GM23338 (cell line): ENCODE measurements around the gene KREMEN2. TPM values are rescaled to one million over a fixed set of nuclear protein-coding genes. Genes with fewer than 3 reads are reported as not detected.

Experiments
- ATAC-seq: fragments of 200-7000 bp; cut with Tn5 transposase; 3 replicates; pipeline ENCODE4 v1.9.1; 2020
- DNase-seq: peaks from one replicate; pipeline ENCODE4 v3.0.0-alpha.2; 2015; ENCODE audit warnings: low spot score
- H2AFZ ChIP-seq: fragments of 200-600 bp; sonication (generic); 2 replicates; pipeline ENCODE4 v1.8.0; 2016; ENCODE audit warnings: antibody characterized with exemption, mild to moderate bottlenecking, moderate library complexity
- H3F3A ChIP-seq: fragments of 200-600 bp; sonication (generic); replicated peaks from 2 replicates; pipeline ENCODE4 v1.8.0; 2017; ENCODE audit warnings: antibody characterized with exemption, mixed run types, low read depth
- H3K27ac ChIP-seq: fragments of 200-600 bp; sonication (generic); 2 replicates; pipeline ENCODE4 v1.6.1; 2016; ENCODE audit warnings: low read depth
- H3K27me3 ChIP-seq: fragments of 200-600 bp; sonication (generic); 2 replicates; pipeline ENCODE4 v1.8.0; 2016; ENCODE audit warnings: mild to moderate bottlenecking, mixed run types, moderate library complexity; ENCODE audit not compliant: insufficient read depth
- H3K36me3 ChIP-seq: fragments of 200-600 bp; sonication (generic); 2 replicates; pipeline ENCODE4 v1.8.0; 2016; ENCODE audit warnings: mild to moderate bottlenecking; ENCODE audit not compliant: insufficient read depth
- H3K4me1 ChIP-seq: fragments of 200-600 bp; sonication (generic); 2 replicates; pipeline ENCODE4 v1.8.0; 2016; ENCODE audit warnings: mild to moderate bottlenecking, moderate library complexity; ENCODE audit not compliant: insufficient read depth
- H3K4me2 ChIP-seq: fragments of 200-600 bp; sonication (generic); 2 replicates; pipeline ENCODE4 v1.7.1; 2017; ENCODE audit warnings: mixed run types
- H3K4me3 ChIP-seq: fragments of 200-600 bp; sonication (generic); 2 replicates; pipeline ENCODE4 v1.6.1; 2016; ENCODE audit warnings: mixed run types
- H3K79me2 ChIP-seq: fragments of 200-600 bp; sonication (generic); replicated peaks from 2 replicates; pipeline ENCODE4 v1.8.0; 2017; ENCODE audit warnings: mild to moderate bottlenecking; ENCODE audit not compliant: insufficient read depth
- H3K9me2 ChIP-seq: fragments of 200-600 bp; sonication (generic); 2 replicates; pipeline ENCODE4 v1.8.0; 2017; ENCODE audit not compliant: insufficient read depth
- H4K20me1 ChIP-seq: fragments of 200-600 bp; sonication (generic); replicated peaks from 2 replicates; pipeline ENCODE4 v1.8.0; 2017; ENCODE audit warnings: mild to moderate bottlenecking; ENCODE audit not compliant: insufficient read depth
- H3K27ac Mint-ChIP-seq: 2 replicates; pipeline ENCODE4 v1.8.0; 2020; ENCODE audit warnings: inconsistent platforms, mild to moderate bottlenecking, moderate library complexity, mixed read lengths
- H3K27me3 Mint-ChIP-seq: 3 replicates; pipeline ENCODE4 v1.8.0; 2022; ENCODE audit warnings: low read depth, mild to moderate bottlenecking, moderate library complexity, mixed read lengths, inconsistent platforms; ENCODE audit not compliant: insufficient read depth, poor library complexity
- H3K36me3 Mint-ChIP-seq: 3 replicates; pipeline ENCODE4 v1.8.0; 2021; ENCODE audit warnings: low read depth, mild to moderate bottlenecking, inconsistent platforms, moderate library complexity, mixed read lengths
- H3K4me1 Mint-ChIP-seq: 3 replicates; pipeline ENCODE4 v1.8.0; 2020; ENCODE audit warnings: mild to moderate bottlenecking, inconsistent platforms, mixed read lengths
- H3K4me3 Mint-ChIP-seq: 3 replicates; pipeline ENCODE4 v1.8.0; 2021; ENCODE audit warnings: moderate library complexity, mild to moderate bottlenecking, inconsistent platforms, mixed read lengths
- H3K9me3 Mint-ChIP-seq: 3 replicates; pipeline ENCODE4 v1.8.0; 2020; ENCODE audit warnings: moderate library complexity, mild to moderate bottlenecking, inconsistent platforms, mixed read lengths
- CREB1 ChIP-seq: fragments of 250-450 bp; sonication (Bioruptor Pico); IDR thresholded peaks from 2 replicates; pipeline ENCODE4 v1.5.0; 2020; ENCODE audit warnings: low read depth, mild to moderate bottlenecking, moderate library complexity
- EZH2 ChIP-seq: fragments of 200-600 bp; sonication (generic); IDR thresholded peaks from one replicate; pipeline ENCODE4 v1.8.0; 2017; ENCODE audit warnings: antibody characterized with exemption, mild to moderate bottlenecking, low read depth; ENCODE audit not compliant: unreplicated experiment
- JUNB ChIP-seq: IDR thresholded peaks from one replicate; pipeline ENCODE4 v1.6.1; 2016; ENCODE audit warnings: antibody characterized with exemption; ENCODE audit not compliant: unreplicated experiment
- ZNF114 ChIP-seq: fragments of 250-450 bp; sonication (Bioruptor Pico); IDR thresholded peaks from 2 replicates; pipeline ENCODE4 v1.5.0; 2020; ENCODE audit warnings: mild to moderate bottlenecking, moderate library complexity
- ZNF331 ChIP-seq: fragments of 250-450 bp; sonication (Bioruptor Pico); IDR thresholded peaks from 2 replicates; pipeline ENCODE4 v1.5.0; 2020; ENCODE audit warnings: low read depth, mild to moderate bottlenecking, moderate library complexity
- polyA plus RNA-seq: library from polyadenylated mRNA; unstranded; fragments of >200 nt; fragmentation: Nextera tagmentation; extraction: Ambion mirVana; gene quantifications from 2 replicates; pipeline ENCODE4 v1.2.1, GENCODE V29; 2016
- total RNA-seq: library from RNA; depleted of rRNA; stranded (reverse); fragments of >200 nt; shearing (Covaris generic); gene quantifications from 2 replicates; pipeline ENCODE4 v1.2.3, GENCODE V29; 2014
- TF ChIP-seq, protein P1 (sequence below): fragments of 250-450 bp; sonication (Bioruptor Pico); IDR thresholded peaks from 2 replicates; pipeline ENCODE4 v1.5.0; 2020; ENCODE audit warnings: mild to moderate bottlenecking, moderate library complexity
- TF ChIP-seq, protein P2 (sequence below), 2 experiments: fragments of 200-600 bp in 1 of 2; sonication (generic) in 1 of 2; conservative IDR thresholded peaks; 2 replicates each; pipeline versions ENCODE4 v1.5.1 to v1.6.1; 2016 to 2017; ENCODE audit warnings: antibody characterized with exemption in 2 of 2, low read depth in 2 of 2, mild to moderate bottlenecking in 2 of 2, moderate library complexity in 1 of 2

KREMEN2 gene
- total and polyA plus RNA-seq, 2 experiments from 2014 or later = 4.9 to 16.1 TPM

DNA sequence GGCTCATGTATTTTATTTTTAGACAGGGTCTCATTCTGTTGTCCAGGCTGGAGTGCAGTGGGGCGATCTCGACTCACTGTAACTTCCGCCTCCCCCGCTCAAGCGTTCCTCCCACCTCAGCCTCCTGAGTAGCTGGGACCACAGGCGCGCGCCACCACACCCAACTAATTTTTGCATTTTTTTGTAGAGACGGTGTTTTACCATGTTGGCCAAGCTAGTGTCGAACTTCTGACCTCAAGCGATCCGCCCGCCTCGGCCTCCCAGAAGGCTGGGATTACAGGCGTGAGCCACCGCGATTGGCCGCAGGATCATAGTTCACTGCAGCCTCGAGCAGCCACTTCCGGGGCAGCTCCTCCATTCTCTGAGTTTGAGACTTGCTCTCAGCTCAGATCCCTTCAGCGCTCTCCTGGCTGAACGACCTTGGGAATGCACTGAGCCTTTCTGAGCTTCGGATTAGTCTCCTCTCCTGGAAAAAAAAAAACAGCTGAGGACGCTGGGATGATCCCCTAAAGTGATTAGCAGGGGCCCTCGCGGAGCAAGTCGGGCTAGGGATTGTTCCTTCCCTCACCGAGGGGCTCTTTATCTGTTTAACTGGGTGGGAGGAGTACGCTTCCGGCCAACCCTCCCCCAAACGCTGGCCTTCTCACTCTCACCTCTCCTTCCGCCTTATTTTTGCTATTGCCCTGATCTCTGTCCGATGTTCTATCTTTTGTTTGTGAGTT lies 17.3 kb downstream of the KREMEN2 start (continued):
- TF ChIP-seq, protein P1, sequence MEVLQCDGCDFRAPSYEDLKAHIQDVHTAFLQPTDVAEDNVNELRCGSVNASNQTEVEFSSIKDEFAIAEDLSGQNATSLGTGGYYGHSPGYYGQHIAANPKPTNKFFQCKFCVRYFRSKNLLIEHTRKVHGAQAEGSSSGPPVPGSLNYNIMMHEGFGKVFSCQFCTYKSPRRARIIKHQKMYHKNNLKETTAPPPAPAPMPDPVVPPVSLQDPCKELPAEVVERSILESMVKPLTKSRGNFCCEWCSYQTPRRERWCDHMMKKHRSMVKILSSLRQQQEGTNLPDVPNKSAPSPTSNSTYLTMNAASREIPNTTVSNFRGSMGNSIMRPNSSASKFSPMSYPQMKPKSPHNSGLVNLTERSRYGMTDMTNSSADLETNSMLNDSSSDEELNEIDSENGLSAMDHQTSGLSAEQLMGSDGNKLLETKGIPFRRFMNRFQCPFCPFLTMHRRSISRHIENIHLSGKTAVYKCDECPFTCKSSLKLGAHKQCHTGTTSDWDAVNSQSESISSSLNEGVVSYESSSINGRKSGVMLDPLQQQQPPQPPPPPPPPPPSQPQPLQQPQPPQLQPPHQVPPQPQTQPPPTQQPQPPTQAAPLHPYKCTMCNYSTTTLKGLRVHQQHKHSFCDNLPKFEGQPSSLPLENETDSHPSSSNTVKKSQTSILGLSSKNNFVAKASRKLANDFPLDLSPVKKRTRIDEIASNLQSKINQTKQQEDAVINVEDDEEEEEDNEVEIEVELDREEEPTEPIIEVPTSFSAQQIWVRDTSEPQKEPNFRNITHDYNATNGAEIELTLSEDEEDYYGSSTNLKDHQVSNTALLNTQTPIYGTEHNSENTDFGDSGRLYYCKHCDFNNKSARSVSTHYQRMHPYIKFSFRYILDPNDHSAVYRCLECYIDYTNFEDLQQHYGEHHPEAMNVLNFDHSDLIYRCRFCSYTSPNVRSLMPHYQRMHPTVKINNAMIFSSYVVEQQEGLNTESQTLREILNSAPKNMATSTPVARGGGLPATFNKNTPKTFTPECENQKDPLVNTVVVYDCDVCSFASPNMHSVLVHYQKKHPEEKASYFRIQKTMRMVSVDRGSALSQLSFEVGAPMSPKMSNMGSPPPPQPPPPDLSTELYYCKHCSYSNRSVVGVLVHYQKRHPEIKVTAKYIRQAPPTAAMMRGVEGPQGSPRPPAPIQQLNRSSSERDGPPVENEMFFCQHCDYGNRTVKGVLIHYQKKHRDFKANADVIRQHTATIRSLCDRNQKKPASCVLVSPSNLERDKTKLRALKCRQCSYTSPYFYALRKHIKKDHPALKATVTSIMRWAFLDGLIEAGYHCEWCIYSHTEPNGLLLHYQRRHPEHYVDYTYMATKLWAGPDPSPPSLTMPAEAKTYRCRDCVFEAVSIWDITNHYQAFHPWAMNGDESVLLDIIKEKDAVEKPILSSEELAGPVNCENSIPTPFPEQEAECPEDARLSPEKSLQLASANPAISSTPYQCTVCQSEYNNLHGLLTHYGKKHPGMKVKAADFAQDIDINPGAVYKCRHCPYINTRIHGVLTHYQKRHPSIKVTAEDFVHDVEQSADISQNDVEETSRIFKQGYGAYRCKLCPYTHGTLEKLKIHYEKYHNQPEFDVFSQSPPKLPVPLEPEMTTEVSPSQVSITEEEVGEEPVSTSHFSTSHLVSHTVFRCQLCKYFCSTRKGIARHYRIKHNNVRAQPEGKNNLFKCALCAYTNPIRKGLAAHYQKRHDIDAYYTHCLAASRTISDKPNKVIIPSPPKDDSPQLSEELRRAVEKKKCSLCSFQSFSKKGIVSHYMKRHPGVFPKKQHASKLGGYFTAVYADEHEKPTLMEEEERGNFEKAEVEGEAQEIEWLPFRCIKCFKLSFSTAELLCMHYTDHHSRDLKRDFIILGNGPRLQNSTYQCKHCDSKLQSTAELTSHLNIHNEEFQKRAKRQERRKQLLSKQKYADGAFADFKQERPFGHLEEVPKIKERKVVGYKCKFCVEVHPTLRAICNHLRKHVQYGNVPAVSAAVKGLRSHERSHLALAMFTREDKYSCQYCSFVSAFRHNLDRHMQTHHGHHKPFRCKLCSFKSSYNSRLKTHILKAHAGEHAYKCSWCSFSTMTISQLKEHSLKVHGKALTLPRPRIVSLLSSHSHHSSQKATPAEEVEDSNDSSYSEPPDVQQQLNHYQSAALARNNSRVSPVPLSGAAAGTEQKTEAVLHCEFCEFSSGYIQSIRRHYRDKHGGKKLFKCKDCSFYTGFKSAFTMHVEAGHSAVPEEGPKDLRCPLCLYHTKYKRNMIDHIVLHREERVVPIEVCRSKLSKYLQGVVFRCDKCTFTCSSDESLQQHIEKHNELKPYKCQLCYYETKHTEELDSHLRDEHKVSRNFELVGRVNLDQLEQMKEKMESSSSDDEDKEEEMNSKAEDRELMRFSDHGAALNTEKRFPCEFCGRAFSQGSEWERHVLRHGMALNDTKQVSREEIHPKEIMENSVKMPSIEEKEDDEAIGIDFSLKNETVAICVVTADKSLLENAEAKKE (CRISPR knock-in tag) = no peak
- TF ChIP-seq ZNF114 = no peak
- no peak for TF ChIP-seq ZNF331

DNA sequence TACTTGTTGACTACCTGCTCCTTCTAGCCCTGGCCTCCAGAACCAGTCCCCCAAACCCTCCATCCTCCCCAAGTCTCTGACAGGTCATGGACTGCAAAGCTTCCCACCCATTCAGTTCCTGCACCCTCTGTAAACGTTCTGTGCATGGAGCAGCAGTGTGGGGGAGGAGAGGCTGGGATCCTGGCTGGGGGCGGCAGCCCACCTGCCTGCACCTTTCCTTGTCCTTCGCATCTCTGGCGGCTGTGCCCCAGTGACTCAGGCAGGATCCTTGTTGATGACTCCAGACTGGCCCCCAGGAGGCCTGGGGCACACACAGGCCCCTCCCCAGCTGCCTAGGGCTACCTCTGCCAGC lies 17.8 kb downstream of the KREMEN2 start:
- H3K9me2 ChIP-seq = no peaks in the 10 kb centered on the region
- peaks cover 19% of the 10 kb centered on the region for H3F3A ChIP-seq
- peaks cover 2% of the 10 kb centered on the region; the same call in 2 of the 3 replicates for H3K9me3 Mint-ChIP-seq
- H3K79me2 ChIP-seq = peaks cover 14% of the 10 kb centered on the region
- peaks cover 17% of the 10 kb centered on the region for H3K27me3 Mint-ChIP-seq
- H3K36me3 Mint-ChIP-seq = peaks cover 14% of the 10 kb centered on the region
- no peaks in the 10 kb centered on the region for H3K27me3 ChIP-seq
- H3K4me1 Mint-ChIP-seq = peaks cover 22% of the 10 kb centered on the region
- ATAC-seq = peak; percentile 9
- 0 out of 2 replicates have a peak, but pooled peaks cover 3% of the 10 kb centered on the region for H3K36me3 ChIP-seq
- H3K4me3 Mint-ChIP-seq = peak overlapping the region; percentile 85
- no peak overlapping the region for H2AFZ ChIP-seq
- H3K27ac Mint-ChIP-seq = peak overlapping the region; percentile 84
- H3K4me1 ChIP-seq = peaks cover 22% of the 10 kb centered on the region
- peak overlapping the region; percentile 96 for H3K27ac ChIP-seq
- peak overlapping the region; percentile 86; the same call in 1 of the 2 replicates for H3K4me3 ChIP-seq
- no peak for DNase-seq
- H3K4me2 ChIP-seq = peak overlapping the region; percentile 92
- peaks cover 8% of the 10 kb centered on the region; the same call in 1 of the 2 replicates for H4K20me1 ChIP-seq
- TF ChIP-seq, protein P1 (CRISPR knock-in tag) = no peak
- TF ChIP-seq JUNB (no peak), EZH2 (no peak), CREB1 (no peak)
- TF ChIP-seq, protein P2, sequence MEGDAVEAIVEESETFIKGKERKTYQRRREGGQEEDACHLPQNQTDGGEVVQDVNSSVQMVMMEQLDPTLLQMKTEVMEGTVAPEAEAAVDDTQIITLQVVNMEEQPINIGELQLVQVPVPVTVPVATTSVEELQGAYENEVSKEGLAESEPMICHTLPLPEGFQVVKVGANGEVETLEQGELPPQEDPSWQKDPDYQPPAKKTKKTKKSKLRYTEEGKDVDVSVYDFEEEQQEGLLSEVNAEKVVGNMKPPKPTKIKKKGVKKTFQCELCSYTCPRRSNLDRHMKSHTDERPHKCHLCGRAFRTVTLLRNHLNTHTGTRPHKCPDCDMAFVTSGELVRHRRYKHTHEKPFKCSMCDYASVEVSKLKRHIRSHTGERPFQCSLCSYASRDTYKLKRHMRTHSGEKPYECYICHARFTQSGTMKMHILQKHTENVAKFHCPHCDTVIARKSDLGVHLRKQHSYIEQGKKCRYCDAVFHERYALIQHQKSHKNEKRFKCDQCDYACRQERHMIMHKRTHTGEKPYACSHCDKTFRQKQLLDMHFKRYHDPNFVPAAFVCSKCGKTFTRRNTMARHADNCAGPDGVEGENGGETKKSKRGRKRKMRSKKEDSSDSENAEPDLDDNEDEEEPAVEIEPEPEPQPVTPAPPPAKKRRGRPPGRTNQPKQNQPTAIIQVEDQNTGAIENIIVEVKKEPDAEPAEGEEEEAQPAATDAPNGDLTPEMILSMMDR (conservative IDR thresholded peaks at IDR 0.05; ENCODE audit: low read depth in 2 of 2) = no peak
